Measurements from ENCODE around the gene NRM.

- TF ChIP-seq ZNF565 (CRISPR knock-in tag; conservative IDR thresholded peaks at IDR 0.05; ENCODE audit: low read depth) (no peak), TSHZ2 (CRISPR knock-in tag; IDR thresholded peaks at IDR 0.05) (no peak), PATZ1 (CRISPR knock-in tag; IDR thresholded peaks at IDR 0.05; ENCODE audit: borderline replicate concordance) (no peak), TCF4 (CRISPR knock-in tag; IDR thresholded peaks at IDR 0.05; ENCODE audit: borderline replicate concordance) (no peak), TOX (CRISPR knock-in tag; IDR thresholded peaks at IDR 0.05; ENCODE audit: borderline replicate concordance) (no peak)
Observed at GRCh38 chr6:30688569-30688968, 2.2 kb downstream of the NRM start.

Measured in SK-N-SH treated with all-trans-retinoic acid at 6 μM for 48 hours (cell line).